GM12801 (cell line): ENCODE data around the gene MAGI1.

Experiments used
- CTCF ChIP-seq: IDR thresholded peaks from one replicate; pipeline ENCODE4 v1.5.1; 2011; ENCODE audit warnings: control low read depth; ENCODE audit not compliant: insufficient read length; ENCODE audit errors: extremely low read depth

Gene MAGI1

GRCh38 chr3:66017591-66017990 lies 21.1 kb downstream of the MAGI1 start:
- no peak for TF ChIP-seq CTCF

- TF ChIP-seq CTCF, result no peak
Measured at GRCh38 chr3:66017084-66017483, 21.6 kb downstream of the MAGI1 start.

- no peak for TF ChIP-seq CTCF
Measured at GRCh38 chr3:66015841-66016240, 22.9 kb downstream of the MAGI1 start.

- TF ChIP-seq CTCF, result no peak
Measured at GRCh38 chr3:66014651-66015050, 24.1 kb downstream of the MAGI1 start.

- TF ChIP-seq CTCF, result no peak
Measured at GRCh38 chr3:66014056-66014455, 24.7 kb downstream of the MAGI1 start.

- TF ChIP-seq CTCF, result no peak
Measured at GRCh38 chr3:66012711-66013110, 26.0 kb downstream of the MAGI1 start.

- TF ChIP-seq CTCF, result no peak
Measured at GRCh38 chr3:66010739-66011655, 27.7 kb downstream of the MAGI1 start.
